Heart left ventricle (tissue), 13 donors: ENCODE results near the gene TANGO2.

Experiments
- CTCF ChIP-seq, 12 donors: fragments of 200-600 bp; sonication (generic) in 4 of 12; IDR thresholded peaks; one replicate each; pipeline versions ENCODE4 v1.5.0 to v1.8.0; 2018 to 2022; ENCODE audit warnings: antibody characterized with exemption in 12 of 12, mild to moderate bottlenecking in 5 of 12
- POLR2A ChIP-seq, 2 donors: fragments of 450-650 bp; IDR thresholded peaks; one replicate each; pipeline ENCODE4 v1.6.1; 2017; ENCODE audit warnings: antibody characterized with exemption in 2 of 2, mild to moderate bottlenecking in 2 of 2, moderate library complexity in 2 of 2
- donor health status: ischemic (EF 13 %, LVEDD 7.1; RV severe dilation, severe dysfunction).
- donor health status: DM: no; HTN: yes; CAD: no.
- donor health status: DM: no; HTN: no; CAD: no.
- donor health status: ischemic (EF 25% LVEDD 6.9; RV normal size, moderate dysfunction).
- donor health status: ischemic (EF 25% LVEDD 5.7; RV mildly dilated, moderate dysfunction).
- donor health status: ischemic (EF 35%, LVEDD 5.7; RV mildly dilated, moderate dysfunction).
- donor health status: nonischemic (EF 11% LVEDD 7.7; RV severe dilation, severe dysfunction).
- donor health status: DM: yes; HTN: yes; CAD: no.
- donor health status: PGD.
- donor health status: ischemic (EF 29% LVEDD 5.4; RV normal size, mild dysfunction).
- donor health status: nonischemic (EF 23%, LVEDD 6.1; RV moderate dilation, normal function).

- TF ChIP-seq CTCF (IDR thresholded peaks at IDR 0.05): no peak
- no peak for TF ChIP-seq POLR2A (IDR thresholded peaks at IDR 0.05)
Measured at GRCh38 chr22:20110359-20110985, 89.6 kb downstream of the TANGO2 start.
